SHP77 (cell line): ENCODE results near the gene CACNA2D2.

Experiments used
- DNase-seq, 2 experiments: peaks; one replicate each; lab custom pipeline; 2025; lab: John Stamatoyannopoulos, UW

CACNA2D2 gene

GRCh38 chr3:50503504-50504342, at the start of gene CACNA2D2:
Gene CACNA2D2, minus strand, starts transcription at chr3:50503634. Its CDS starts 211 bp downstream, at chr3:50503423.
- no peak for DNase-seq

GRCh38 chr3:50552598-50552997, 49.2 kb upstream of the CACNA2D2 start:
- DNase-seq, result no peak

GRCh38 chr3:50551681-50552435, 48.4 kb upstream of the CACNA2D2 start:
- no peak for DNase-seq

- no peak for DNase-seq
Measured at GRCh38 chr3:50551054-50551659, 47.7 kb upstream of the CACNA2D2 start.

- peak; percentile 35 to 54 for DNase-seq
Measured at GRCh38 chr3:50550079-50550736, 46.8 kb upstream of the CACNA2D2 start.

- DNase-seq, result no peak
Measured at GRCh38 chr3:50549226-50549625, 45.8 kb upstream of the CACNA2D2 start.

- no peak for DNase-seq
Measured at GRCh38 chr3:50545781-50546180, 42.3 kb upstream of the CACNA2D2 start.

GRCh38 chr3:50542177-50543034, 39.0 kb upstream of the CACNA2D2 start:
- DNase-seq, result peak; percentile 42 to 45

- no peak for DNase-seq
Measured at GRCh38 chr3:50539356-50540286, 36.2 kb upstream of the CACNA2D2 start.

GRCh38 chr3:50537421-50538129, 34.1 kb upstream of the CACNA2D2 start:
- no peak for DNase-seq

GRCh38 chr3:50536471-50537180, 33.2 kb upstream of the CACNA2D2 start:
- no peak for DNase-seq

GRCh38 chr3:50534681-50535330, 31.4 kb upstream of the CACNA2D2 start:
- no peak for DNase-seq

GRCh38 chr3:50533807-50534461, 30.5 kb upstream of the CACNA2D2 start:
- no peak for DNase-seq

GRCh38 chr3:50533316-50533715, 29.9 kb upstream of the CACNA2D2 start:
- DNase-seq, result no peak

- no peak for DNase-seq
Measured at GRCh38 chr3:50532062-50532705, 28.8 kb upstream of the CACNA2D2 start.

GRCh38 chr3:50531201-50531600, 27.8 kb upstream of the CACNA2D2 start:
- no peak for DNase-seq
